Hepatocyte (in vitro differentiated cells): ENCODE data around the gene C2orf78. TPM values are rescaled to one million over a fixed set of nuclear protein-coding genes. Genes with fewer than 3 reads are reported as not detected.
A peak's percentile ranks its signal among the peaks of the same experiment; 100 is the strongest.

Experiments
- DNase-seq: peaks from one replicate; pipeline ENCODE4 v3.0.0-alpha.2; 2016; ENCODE audit warnings: low spot score
- H2AFZ ChIP-seq: fragments of 200-600 bp; sonication (generic); 2 replicates; pipeline ENCODE4 v1.6.0; 2016; ENCODE audit warnings: antibody characterized with exemption, mild to moderate bottlenecking
- H3K27ac ChIP-seq: fragments of 200-600 bp; sonication (generic); 2 replicates; pipeline ENCODE4 v1.5.1; 2016; ENCODE audit warnings: mild to moderate bottlenecking
- H3K27me3 ChIP-seq: fragments of 200-600 bp; sonication (generic); 2 replicates; pipeline ENCODE4 v1.6.1; 2016
- H3K36me3 ChIP-seq: fragments of 200-600 bp; sonication (generic); replicated peaks from 2 replicates; pipeline ENCODE4 v1.5.1; 2016; ENCODE audit warnings: low read depth; ENCODE audit not compliant: insufficient read depth
- H3K4me1 ChIP-seq: fragments of 200-600 bp; sonication (generic); 2 replicates; pipeline ENCODE4 v1.5.1; 2016; ENCODE audit warnings: mild to moderate bottlenecking, moderate library complexity; ENCODE audit not compliant: insufficient read depth
- H3K4me2 ChIP-seq: fragments of 200-600 bp; sonication (generic); 2 replicates; pipeline ENCODE4 v1.6.0; 2016
- H3K4me3 ChIP-seq: fragments of 200-600 bp; sonication (generic); 2 replicates; pipeline ENCODE4 v1.5.1; 2016; ENCODE audit warnings: mild to moderate bottlenecking
- H3K79me2 ChIP-seq: fragments of 200-600 bp; sonication (generic); 2 replicates; pipeline ENCODE4 v1.6.0; 2017; ENCODE audit warnings: mild to moderate bottlenecking
- H3K9me2 ChIP-seq: fragments of 200-600 bp; sonication (generic); replicated peaks from 2 replicates; pipeline ENCODE4 v1.6.0; 2017; ENCODE audit warnings: mild to moderate bottlenecking; ENCODE audit not compliant: insufficient read depth
- H3K9me3 ChIP-seq: fragments of 200-600 bp; sonication (generic); 2 replicates; pipeline ENCODE4 v1.5.1; 2016; ENCODE audit warnings: low read depth, mild to moderate bottlenecking
- H4K20me1 ChIP-seq: fragments of 200-600 bp; sonication (generic); 2 replicates; pipeline ENCODE4 v1.6.0; 2016; ENCODE audit warnings: mild to moderate bottlenecking; ENCODE audit not compliant: insufficient read depth, poor library complexity, severe bottlenecking
- EZH2 ChIP-seq: fragments of 200-600 bp; sonication (generic); IDR thresholded peaks from 2 replicates; pipeline ENCODE4 v1.6.1; 2016; ENCODE audit warnings: antibody characterized with exemption, mild to moderate bottlenecking, borderline replicate concordance
- EZH2phosphoT487 ChIP-seq: fragments of 200-600 bp; sonication (generic); IDR thresholded peaks from one replicate; pipeline ENCODE4 v1.6.1; 2018; ENCODE audit warnings: antibody characterized with exemption, mild to moderate bottlenecking, low read depth, moderate library complexity; ENCODE audit not compliant: unreplicated experiment, severe bottlenecking
- WGBS: methylation state at CpG from one replicate; pipeline ENCODE4 v1.1.6; 2016; ENCODE audit warnings: low lambda C conversion rate; ENCODE audit errors: missing lambda C conversion rate; 5-methylcytosine and 5-hydroxymethylcytosine counted together
- polyA plus RNA-seq: library from polyadenylated mRNA; unstranded; fragments of >200 nt; fragmentation: Nextera tagmentation; extraction: Ambion mirVana; gene quantifications from 2 replicates; pipeline ENCODE4 v1.2.1, GENCODE V29; 2016
- total RNA-seq: library from RNA; depleted of rRNA; stranded (reverse); fragments of >200 nt; gene quantifications from 2 replicates; pipeline ENCODE4 v1.2.3, GENCODE V29; 2014
- TF ChIP-seq, protein P1 (sequence below): fragments of 200-600 bp; sonication (generic); IDR thresholded peaks from 2 replicates; pipeline ENCODE4 v1.5.1; 2016; ENCODE audit warnings: antibody characterized with exemption, mild to moderate bottlenecking; ENCODE audit not compliant: poor library complexity

Gene C2orf78
- total and polyA plus RNA-seq, 2 experiments from 2014 or later, result not detected

DNA sequence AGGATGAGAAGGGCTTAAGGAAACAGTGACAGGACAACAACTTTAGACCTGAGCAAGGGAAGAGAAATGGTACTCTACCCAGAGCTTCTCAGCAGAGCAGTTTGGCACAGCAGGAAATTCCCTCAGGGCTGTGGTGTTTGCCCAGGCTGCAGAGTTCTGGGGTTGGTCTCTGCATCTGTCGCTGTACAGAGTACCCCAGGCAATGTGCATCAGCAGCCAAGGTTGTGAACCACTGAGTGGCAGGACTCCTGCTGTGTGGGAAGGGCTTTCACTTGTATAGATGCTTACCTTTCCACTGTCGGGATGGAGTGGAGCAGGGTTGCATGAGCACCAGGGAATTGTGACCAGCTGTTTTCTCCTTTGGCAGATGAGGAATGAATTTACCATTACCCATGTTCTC is 66.0 kb downstream of the C2orf78 start:
- Histone ChIP-seq H2AFZ (no peak overlapping the region), H3K27ac (no peak overlapping the region), H3K4me1 (no peaks in the 10 kb centered on the region), H3K4me3 (no peak overlapping the region), H3K79me2 (no peaks in the 10 kb centered on the region), H3K27me3 (no peaks in the 10 kb centered on the region), H3K9me2 (no peaks in the 10 kb centered on the region), H3K9me3 (no peaks in the 10 kb centered on the region), H3K36me3 (no peaks in the 10 kb centered on the region), H3K4me2 (no peak overlapping the region), H4K20me1 (no peaks in the 10 kb centered on the region)
- WGBS, result 93% methylated on average over 2 of the region's 2 CpGs
- TF ChIP-seq EZH2 (no peak), EZH2phosphoT487 (no peak)
- TF ChIP-seq, protein P1, sequence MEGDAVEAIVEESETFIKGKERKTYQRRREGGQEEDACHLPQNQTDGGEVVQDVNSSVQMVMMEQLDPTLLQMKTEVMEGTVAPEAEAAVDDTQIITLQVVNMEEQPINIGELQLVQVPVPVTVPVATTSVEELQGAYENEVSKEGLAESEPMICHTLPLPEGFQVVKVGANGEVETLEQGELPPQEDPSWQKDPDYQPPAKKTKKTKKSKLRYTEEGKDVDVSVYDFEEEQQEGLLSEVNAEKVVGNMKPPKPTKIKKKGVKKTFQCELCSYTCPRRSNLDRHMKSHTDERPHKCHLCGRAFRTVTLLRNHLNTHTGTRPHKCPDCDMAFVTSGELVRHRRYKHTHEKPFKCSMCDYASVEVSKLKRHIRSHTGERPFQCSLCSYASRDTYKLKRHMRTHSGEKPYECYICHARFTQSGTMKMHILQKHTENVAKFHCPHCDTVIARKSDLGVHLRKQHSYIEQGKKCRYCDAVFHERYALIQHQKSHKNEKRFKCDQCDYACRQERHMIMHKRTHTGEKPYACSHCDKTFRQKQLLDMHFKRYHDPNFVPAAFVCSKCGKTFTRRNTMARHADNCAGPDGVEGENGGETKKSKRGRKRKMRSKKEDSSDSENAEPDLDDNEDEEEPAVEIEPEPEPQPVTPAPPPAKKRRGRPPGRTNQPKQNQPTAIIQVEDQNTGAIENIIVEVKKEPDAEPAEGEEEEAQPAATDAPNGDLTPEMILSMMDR, result no peak
- DNase-seq, result no peak

GRCh38 chr2:73851274-73851673 is 67.3 kb downstream of the C2orf78 start:
- no peaks in the 10 kb centered on the region for H3K9me2 ChIP-seq
- H3K4me1 ChIP-seq, result no peaks in the 10 kb centered on the region
- no peak overlapping the region for H2AFZ ChIP-seq
- H4K20me1 ChIP-seq, result no peaks in the 10 kb centered on the region
- H3K79me2 ChIP-seq, result no peaks in the 10 kb centered on the region
- no peaks in the 10 kb centered on the region for H3K27me3 ChIP-seq
- no peak for DNase-seq
- H3K4me2 ChIP-seq, result no peak overlapping the region
- H3K9me3 ChIP-seq, result no peaks in the 10 kb centered on the region
- TF ChIP-seq, protein P1, result peak; percentile 13
- TF ChIP-seq EZH2, result no peak
- no peak for TF ChIP-seq EZH2phosphoT487
- 84% methylated on average over 3 of the region's 3 CpGs for WGBS
- H3K4me3 ChIP-seq, result no peak overlapping the region
- no peaks in the 10 kb centered on the region for H3K36me3 ChIP-seq
- H3K27ac ChIP-seq, result no peak overlapping the region

DNA sequence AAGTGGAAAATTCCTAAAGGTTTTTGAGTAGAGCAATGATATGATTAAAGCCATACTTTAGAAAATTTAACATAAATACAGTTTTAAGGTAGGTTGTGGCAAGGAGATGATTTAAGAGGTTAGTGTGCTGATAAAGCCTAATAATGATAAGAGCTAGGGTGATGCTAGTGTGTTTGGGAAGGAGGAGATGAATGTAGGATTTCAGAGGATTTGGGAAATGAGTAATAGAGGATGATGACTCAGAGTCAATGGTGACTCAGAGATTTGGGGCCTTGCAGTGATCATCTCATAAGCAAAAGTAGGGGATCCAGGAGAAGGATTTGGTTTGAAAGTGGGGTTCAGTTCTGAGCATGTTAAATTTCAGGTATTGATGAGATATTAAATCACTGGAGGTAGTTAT is 68.0 kb downstream of the C2orf78 start:
- H3K27me3 ChIP-seq, result no peaks in the 10 kb centered on the region
- H3K27ac ChIP-seq, result no peak overlapping the region
- H3K79me2 ChIP-seq, result no peaks in the 10 kb centered on the region
- no peaks in the 10 kb centered on the region for H3K4me1 ChIP-seq
- H3K4me2 ChIP-seq, result no peak overlapping the region
- H4K20me1 ChIP-seq, result no peaks in the 10 kb centered on the region
- DNase-seq, result peak; percentile 23
- no peaks in the 10 kb centered on the region for H3K9me3 ChIP-seq
- no peaks in the 10 kb centered on the region for H3K9me2 ChIP-seq
- H3K4me3 ChIP-seq, result no peak overlapping the region
- TF ChIP-seq, protein P1, result no peak
- TF ChIP-seq EZH2 (no peak), EZH2phosphoT487 (no peak)
- H2AFZ ChIP-seq, result no peak overlapping the region
- no peaks in the 10 kb centered on the region for H3K36me3 ChIP-seq

DNA sequence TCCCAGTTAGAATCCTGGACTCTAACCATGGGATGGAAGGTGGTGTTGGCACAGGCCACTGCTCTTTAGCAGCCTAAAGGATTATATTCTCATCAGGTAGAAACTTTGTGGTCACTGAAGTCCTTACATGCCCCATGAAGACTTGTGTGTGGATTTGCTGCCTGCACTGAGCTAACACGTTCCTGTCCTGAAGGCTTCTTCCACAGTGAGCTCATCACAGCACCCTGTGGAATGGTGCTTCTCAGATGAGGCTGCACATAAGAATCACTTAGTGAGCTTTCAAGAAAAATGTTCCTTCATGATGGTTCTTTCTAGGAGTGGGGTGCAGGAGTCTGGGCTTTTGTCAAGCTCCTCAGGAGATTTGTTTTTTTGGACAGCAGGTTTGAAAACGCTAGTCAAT is 71.5 kb downstream of the C2orf78 start:
- H3K4me2 ChIP-seq, result no peak overlapping the region
- no peak overlapping the region for H2AFZ ChIP-seq
- no peaks in the 10 kb centered on the region for H3K27me3 ChIP-seq
- H3K4me1 ChIP-seq, result no peaks in the 10 kb centered on the region
- H3K36me3 ChIP-seq, result no peaks in the 10 kb centered on the region
- no peaks in the 10 kb centered on the region for H3K9me3 ChIP-seq
- no peaks in the 10 kb centered on the region for H3K9me2 ChIP-seq
- H3K27ac ChIP-seq, result no peak overlapping the region
- WGBS, result 93% methylated on average over 2 of the region's 2 CpGs
- H4K20me1 ChIP-seq, result no peaks in the 10 kb centered on the region
- H3K4me3 ChIP-seq, result no peak overlapping the region
- DNase-seq, result no peak
- no peak for TF ChIP-seq EZH2
- TF ChIP-seq, protein P1, result no peak
- TF ChIP-seq EZH2phosphoT487, result no peak
- no peaks in the 10 kb centered on the region for H3K79me2 ChIP-seq
